Erythroblast (primary cell): ENCODE measurements around the gene ESR1.

Source experiments
- GATA1 ChIP-seq: IDR thresholded peaks from 2 replicates; pipeline ENCODE4 v1.6.1; 2011; ENCODE audit warnings: low read depth, mild to moderate bottlenecking, control low read depth, low read length, moderate library complexity
- POLR2A ChIP-seq: IDR thresholded peaks from 2 replicates; pipeline ENCODE4 v1.6.1; 2011; ENCODE audit warnings: mild to moderate bottlenecking, low read length

DNA sequence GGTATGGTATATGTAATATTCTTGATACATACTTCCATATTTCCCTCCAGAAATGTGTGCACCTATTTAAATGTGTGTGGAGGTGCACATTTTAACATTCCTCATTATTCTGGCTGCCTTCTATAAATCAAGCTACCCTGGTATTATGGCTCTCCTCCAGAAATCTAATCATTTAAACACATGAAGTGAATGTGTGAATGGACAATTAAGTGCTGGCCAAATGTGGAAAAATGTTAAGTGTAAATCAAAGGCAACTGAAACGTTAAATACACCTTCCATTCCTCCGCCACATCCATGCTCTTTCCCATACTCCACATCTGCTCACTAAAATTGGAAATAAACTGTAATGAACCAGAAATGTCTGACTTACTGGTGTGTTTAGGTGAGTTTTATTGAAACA is 24.9 kb upstream of the ESR1 start:
- TF ChIP-seq POLR2A (no peak), GATA1 (no peak)
